OCI-LY1 (cell line): Measurements from ENCODE around the gene PPFIA4.

Source experiments
- H2AFZ ChIP-seq: fragments of 200-600 bp; sonication (generic), shearing (Covaris generic); 2 replicates; pipeline ENCODE4 v1.6.0; 2014; ENCODE audit warnings: antibody characterized with exemption, mild to moderate bottlenecking, low read length
- H3F3A ChIP-seq: fragments of 200-600 bp; sonication (generic), shearing (Covaris generic); 2 replicates; pipeline ENCODE4 v1.6.0; 2014; ENCODE audit warnings: mild to moderate bottlenecking, antibody characterized with exemption, low read length, moderate library complexity; ENCODE audit not compliant: insufficient read depth
- H3K27ac ChIP-seq: fragments of 200-600 bp; sonication (generic); 2 replicates; pipeline ENCODE4 v1.5.1; 2014; ENCODE audit warnings: low read length, mixed run types, mild to moderate bottlenecking, low read depth; ENCODE audit not compliant: poor library complexity, severe bottlenecking
- H3K27me3 ChIP-seq: fragments of 200-600 bp; sonication (generic); 2 replicates; pipeline ENCODE4 v1.6.0; 2014; ENCODE audit warnings: antibody characterized with exemption, mild to moderate bottlenecking, low read length, moderate library complexity; ENCODE audit not compliant: insufficient read depth
- H3K36me3 ChIP-seq: fragments of 200-600 bp; sonication (generic); 2 replicates; pipeline ENCODE4 v1.6.1; 2014; ENCODE audit warnings: mild to moderate bottlenecking, antibody characterized with exemption, low read length, moderate library complexity, mixed read lengths; ENCODE audit not compliant: insufficient read depth
- H3K4me1 ChIP-seq: fragments of 200-600 bp; sonication (generic); 2 replicates; pipeline ENCODE4 v1.5.1; 2014; ENCODE audit warnings: mild to moderate bottlenecking, low read length, moderate library complexity; ENCODE audit not compliant: insufficient read depth, severe bottlenecking
- H3K4me2 ChIP-seq: fragments of 200-600 bp; sonication (generic), shearing (Covaris generic); 2 replicates; pipeline ENCODE4 v1.6.1; 2014; ENCODE audit warnings: low read length
- H3K4me3 ChIP-seq: fragments of 200-600 bp; sonication (generic); 2 replicates; pipeline ENCODE4 v1.5.1; 2014; ENCODE audit warnings: low read length, low read depth, mild to moderate bottlenecking, mixed read lengths; ENCODE audit not compliant: poor library complexity, severe bottlenecking
- H3K79me2 ChIP-seq: fragments of 200-600 bp; shearing (Covaris generic); 2 replicates; pipeline ENCODE4 v1.6.1; 2016; ENCODE audit warnings: mixed run types, low read length, mixed read lengths; ENCODE audit not compliant: insufficient read depth
- H3K9ac ChIP-seq: fragments of 200-600 bp; sonication (generic), shearing (Covaris generic); 2 replicates; pipeline ENCODE4 v1.6.1; 2014; ENCODE audit warnings: mild to moderate bottlenecking, low read length, mixed read lengths
- H3K9me2 ChIP-seq: fragments of 200-600 bp; sonication (generic), shearing (Covaris generic); 2 replicates; pipeline ENCODE4 v1.6.1; 2014; ENCODE audit warnings: low read depth, mild to moderate bottlenecking, low read length, mixed read lengths
- H3K9me3 ChIP-seq: fragments of 200-600 bp; shearing (Covaris generic); 2 replicates; pipeline ENCODE4 v1.6.1; 2014; ENCODE audit warnings: low read length, mixed read lengths
- H4K20me1 ChIP-seq: fragments of 200-600 bp; sonication (generic), shearing (Covaris generic); 2 replicates; pipeline ENCODE4 v1.6.0; 2016; ENCODE audit warnings: mild to moderate bottlenecking, low read length; ENCODE audit not compliant: insufficient read depth
- EZH2 ChIP-seq: fragments of 200-600 bp; sonication (generic), shearing (Covaris generic); IDR thresholded peaks from 2 replicates; pipeline ENCODE4 v1.8.0; 2017; ENCODE audit warnings: borderline replicate concordance, mixed run types, mild to moderate bottlenecking, antibody characterized with exemption, low read length, moderate library complexity, mixed read lengths
- TF ChIP-seq, protein P1 (sequence below): fragments of 200-600 bp; sonication (generic), shearing (Covaris generic); IDR thresholded peaks from 2 replicates; pipeline ENCODE4 v1.5.1; 2017; ENCODE audit warnings: mild to moderate bottlenecking, antibody characterized with exemption, low read length, moderate library complexity, mixed read lengths

Gene PPFIA4

DNA sequence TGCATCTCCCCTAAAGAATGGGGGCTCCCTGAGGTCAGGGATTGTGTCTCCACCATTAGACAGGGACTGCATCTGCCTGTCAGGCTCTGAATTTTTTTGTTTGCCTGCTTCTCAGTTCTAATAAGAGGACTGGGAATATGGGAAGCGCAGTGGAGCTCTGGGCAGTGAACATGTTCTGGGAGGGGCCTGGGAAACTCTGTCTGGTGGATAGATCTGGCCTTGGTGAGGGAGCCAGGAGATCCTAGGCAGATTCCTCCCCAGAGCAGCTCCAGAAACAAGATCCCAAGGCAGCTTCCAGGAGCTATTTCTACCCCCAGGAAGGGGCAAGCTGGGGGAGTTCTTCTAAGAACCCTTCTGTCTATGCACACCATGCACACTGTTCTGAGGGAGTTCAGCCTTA, 72.2 kb downstream of the PPFIA4 start:
- no peak overlapping the region for H3K27ac ChIP-seq
- no peak overlapping the region for H3K4me3 ChIP-seq
- H3F3A ChIP-seq = no peaks in the 10 kb centered on the region
- no peaks in the 10 kb centered on the region for H3K36me3 ChIP-seq
- H3K79me2 ChIP-seq = no peaks in the 10 kb centered on the region
- H4K20me1 ChIP-seq = no peaks in the 10 kb centered on the region
- H3K27me3 ChIP-seq = peaks cover 10% of the 10 kb centered on the region
- H3K4me1 ChIP-seq = no peaks in the 10 kb centered on the region
- H2AFZ ChIP-seq = no peak overlapping the region
- no peak overlapping the region for H3K4me2 ChIP-seq
- H3K9ac ChIP-seq = no peak overlapping the region
- no peak for TF ChIP-seq EZH2
- TF ChIP-seq, protein P1, sequence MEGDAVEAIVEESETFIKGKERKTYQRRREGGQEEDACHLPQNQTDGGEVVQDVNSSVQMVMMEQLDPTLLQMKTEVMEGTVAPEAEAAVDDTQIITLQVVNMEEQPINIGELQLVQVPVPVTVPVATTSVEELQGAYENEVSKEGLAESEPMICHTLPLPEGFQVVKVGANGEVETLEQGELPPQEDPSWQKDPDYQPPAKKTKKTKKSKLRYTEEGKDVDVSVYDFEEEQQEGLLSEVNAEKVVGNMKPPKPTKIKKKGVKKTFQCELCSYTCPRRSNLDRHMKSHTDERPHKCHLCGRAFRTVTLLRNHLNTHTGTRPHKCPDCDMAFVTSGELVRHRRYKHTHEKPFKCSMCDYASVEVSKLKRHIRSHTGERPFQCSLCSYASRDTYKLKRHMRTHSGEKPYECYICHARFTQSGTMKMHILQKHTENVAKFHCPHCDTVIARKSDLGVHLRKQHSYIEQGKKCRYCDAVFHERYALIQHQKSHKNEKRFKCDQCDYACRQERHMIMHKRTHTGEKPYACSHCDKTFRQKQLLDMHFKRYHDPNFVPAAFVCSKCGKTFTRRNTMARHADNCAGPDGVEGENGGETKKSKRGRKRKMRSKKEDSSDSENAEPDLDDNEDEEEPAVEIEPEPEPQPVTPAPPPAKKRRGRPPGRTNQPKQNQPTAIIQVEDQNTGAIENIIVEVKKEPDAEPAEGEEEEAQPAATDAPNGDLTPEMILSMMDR = no peak
- peaks cover 7% of the 10 kb centered on the region; the same call in 1 of the 2 replicates for H3K9me3 ChIP-seq
- H3K9me2 ChIP-seq = no peaks in the 10 kb centered on the region

DNA sequence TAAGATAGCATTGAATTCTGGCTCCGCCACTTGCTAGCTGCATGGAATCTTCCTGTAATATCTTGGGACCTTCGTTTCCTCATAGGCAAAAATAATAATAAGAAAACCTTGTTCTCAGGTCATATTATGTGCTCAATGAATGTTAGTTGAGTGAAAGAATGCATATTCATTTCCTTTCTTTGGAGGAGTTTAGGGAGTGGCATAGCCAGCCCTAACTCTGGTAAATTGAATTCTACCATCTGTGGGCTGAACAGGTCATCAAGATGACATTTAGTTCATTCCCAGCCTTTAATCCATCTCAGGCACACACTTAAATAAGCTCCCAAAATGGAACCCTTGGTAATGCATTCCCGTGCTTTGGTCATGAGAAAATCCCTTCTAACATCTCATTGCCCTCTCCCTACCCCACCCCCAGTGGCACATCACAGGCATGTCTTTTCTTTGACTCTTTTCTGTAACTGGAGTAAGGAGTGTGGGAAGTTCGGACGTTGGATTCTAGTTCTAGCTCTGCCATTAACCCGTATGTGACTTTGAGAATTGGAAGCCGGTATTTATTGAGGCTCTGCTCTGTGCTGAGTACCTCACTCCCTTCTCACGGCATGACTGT, 72.7 kb downstream of the PPFIA4 start:
- Histone ChIP-seq H3K27me3 (peaks cover 10% of the 10 kb centered on the region), H3F3A (no peaks in the 10 kb centered on the region), H4K20me1 (no peaks in the 10 kb centered on the region)

DNA sequence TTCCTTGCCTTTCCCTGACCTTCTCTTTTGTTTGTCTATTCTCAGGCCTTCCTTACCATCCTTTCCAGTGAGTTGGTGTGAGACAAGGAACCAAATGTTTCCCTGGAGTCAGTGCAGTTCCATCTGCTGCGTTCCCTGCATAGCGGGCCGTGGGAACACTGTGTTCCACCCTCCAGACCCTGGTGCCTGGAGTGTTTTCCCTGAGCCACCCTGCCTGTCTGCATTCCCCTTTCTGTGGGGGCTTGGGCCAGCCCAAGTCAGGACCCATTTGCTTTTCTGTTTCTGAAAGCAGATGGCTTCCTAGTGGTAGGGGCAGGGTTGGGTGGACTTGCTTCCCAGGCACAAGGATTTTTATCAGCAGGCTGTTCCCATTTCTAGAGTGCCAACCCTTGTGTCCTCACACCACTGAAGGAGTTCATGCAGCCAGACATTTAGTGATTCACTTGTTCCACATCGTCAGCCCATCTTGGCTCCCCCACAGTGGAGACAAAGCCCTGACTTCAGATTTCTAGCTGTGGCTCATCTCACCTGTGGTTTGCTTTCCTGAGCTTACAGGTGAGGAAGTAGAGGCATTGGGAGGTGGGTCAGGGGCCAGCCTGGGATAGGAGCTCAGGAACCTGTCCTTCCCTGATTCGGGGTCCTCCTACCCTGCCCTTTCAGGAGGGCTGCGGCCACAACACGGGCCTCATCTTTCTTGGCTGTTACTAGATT, 73.7 kb downstream of the PPFIA4 start:
- Histone ChIP-seq H3K4me1 (no peaks in the 10 kb centered on the region), H3K27me3 (peaks cover 10% of the 10 kb centered on the region), H4K20me1 (no peaks in the 10 kb centered on the region), H3K27ac (no peak overlapping the region), H3F3A (no peaks in the 10 kb centered on the region; the same call in 1 of the 2 replicates), H3K79me2 (no peaks in the 10 kb centered on the region), H3K4me2 (no peak overlapping the region), H3K9me2 (no peaks in the 10 kb centered on the region), H3K9ac (no peak overlapping the region), H3K9me3 (peaks cover 6% of the 10 kb centered on the region; the same call in 1 of the 2 replicates), H2AFZ (no peak overlapping the region), H3K4me3 (no peak overlapping the region), H3K36me3 (no peaks in the 10 kb centered on the region)
- TF ChIP-seq, protein P1 = no peak
- no peak for TF ChIP-seq EZH2

More for the DNA sequence above, 72.7 kb downstream of the PPFIA4 start:
- Histone ChIP-seq H2AFZ (no peak overlapping the region), H3K4me3 (no peak overlapping the region), H3K27ac (no peak overlapping the region), H3K36me3 (no peaks in the 10 kb centered on the region), H3K9me3 (peaks cover 7% of the 10 kb centered on the region; the same call in 1 of the 2 replicates), H3K9me2 (no peaks in the 10 kb centered on the region), H3K79me2 (no peaks in the 10 kb centered on the region), H3K4me1 (no peaks in the 10 kb centered on the region), H3K4me2 (no peak overlapping the region), H3K9ac (no peak overlapping the region)
- TF ChIP-seq EZH2 = no peak
- TF ChIP-seq, protein P1 = no peak
